NCI-H748 treated with DMSO at 0.1 percent for 48 hours (cell line): ENCODE measurements around the gene SGK1.

Source experiments
- DNase-seq: peaks from one replicate; lab custom pipeline; 2025; lab: John Stamatoyannopoulos, UW

The SGK1 gene

DNA sequence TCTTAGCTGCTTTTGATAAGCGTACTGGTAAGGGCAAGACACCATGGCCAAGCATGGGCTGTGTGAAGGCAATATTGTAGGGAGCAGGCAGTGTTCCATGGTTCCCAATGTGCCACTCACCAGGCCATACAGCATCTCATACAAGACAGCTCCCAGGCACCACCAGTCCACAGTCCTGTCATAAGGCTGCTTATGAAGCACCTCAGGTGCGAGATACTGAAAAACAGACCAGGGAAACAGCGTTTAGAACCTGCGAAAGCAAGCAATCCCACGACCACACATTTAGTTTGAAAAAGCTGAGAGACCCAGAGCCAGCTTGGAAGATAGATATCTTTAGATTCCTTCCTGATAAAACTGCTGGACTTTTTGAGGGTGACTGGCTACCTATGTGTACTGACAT, 146.4 kb downstream of the SGK1 start:
- DNase-seq: no peak

- DNase-seq: no peak
Measured at GRCh38 chr6:134170844-134171243, 147.1 kb downstream of the SGK1 start.

GRCh38 chr6:134169871-134170486, 147.9 kb downstream of the SGK1 start:
- DNase-seq: no peak

GRCh38 chr6:134168590-134169208, 149.2 kb downstream of the SGK1 start:
- no peak for DNase-seq

- no peak for DNase-seq
Measured at GRCh38 chr6:134166511-134167261, 151.2 kb downstream of the SGK1 start.

DNA sequence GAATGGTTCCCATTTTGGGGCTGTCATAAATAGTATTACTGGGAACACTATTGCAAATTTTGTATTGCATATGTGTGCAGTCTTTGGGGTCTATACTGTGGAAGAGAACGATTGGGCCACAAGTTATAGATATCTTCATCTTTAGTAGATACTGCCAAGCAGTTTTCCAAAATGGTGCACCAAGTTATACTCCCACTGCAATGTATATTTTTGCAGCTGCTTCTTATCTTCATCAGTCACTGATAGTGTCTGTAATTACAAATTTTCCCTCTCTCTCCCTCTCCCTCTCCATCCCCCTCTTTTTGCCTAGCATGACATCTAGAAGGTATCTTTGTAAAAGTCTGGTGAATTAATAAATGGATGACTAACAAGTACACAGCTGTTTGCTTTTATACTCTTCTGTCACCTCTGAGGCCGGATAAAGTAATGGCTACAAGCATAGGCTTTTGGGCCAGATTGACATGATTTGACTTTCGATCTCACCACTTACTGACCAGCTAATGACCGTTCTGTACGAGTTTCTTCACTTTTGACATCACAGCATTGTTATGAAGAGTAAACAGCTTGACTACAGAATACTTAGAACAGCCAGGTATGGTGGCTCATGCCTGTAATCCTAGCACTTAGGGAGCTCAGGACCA, 152.2 kb downstream of the SGK1 start:
- no peak for DNase-seq

GRCh38 chr6:134164300-134164699, 153.6 kb downstream of the SGK1 start:
- no peak for DNase-seq

DNA sequence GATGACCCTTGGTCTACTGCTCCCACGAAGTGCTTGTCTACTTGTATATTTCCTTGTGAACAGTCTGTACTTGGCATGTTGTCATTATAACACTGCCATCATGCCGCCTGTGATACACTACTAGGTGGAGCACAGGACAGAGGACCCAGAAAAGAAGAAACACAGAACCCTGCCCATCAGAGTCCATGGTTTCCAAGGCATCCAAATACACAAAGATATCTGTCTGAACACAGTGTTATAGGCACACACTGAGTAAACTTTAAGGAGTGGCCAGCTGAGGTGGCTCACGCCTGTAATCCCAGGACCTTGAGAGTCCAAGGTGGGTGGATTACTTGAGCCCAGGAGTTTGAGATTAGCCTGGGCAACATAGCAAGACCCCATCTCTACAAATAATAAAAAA, 155.0 kb downstream of the SGK1 start:
- no peak for DNase-seq

- no peak for DNase-seq
Measured at GRCh38 chr6:134161041-134161440, 156.9 kb downstream of the SGK1 start.

- DNase-seq: no peak
Measured at GRCh38 chr6:134152767-134153485, 165.0 kb downstream of the SGK1 start.

- DNase-seq: no peak
Measured at GRCh38 chr6:134148566-134148965, 169.3 kb downstream of the SGK1 start.

- DNase-seq: no peak
Measured at GRCh38 chr6:134147034-134147533, 170.8 kb downstream of the SGK1 start.

DNA sequence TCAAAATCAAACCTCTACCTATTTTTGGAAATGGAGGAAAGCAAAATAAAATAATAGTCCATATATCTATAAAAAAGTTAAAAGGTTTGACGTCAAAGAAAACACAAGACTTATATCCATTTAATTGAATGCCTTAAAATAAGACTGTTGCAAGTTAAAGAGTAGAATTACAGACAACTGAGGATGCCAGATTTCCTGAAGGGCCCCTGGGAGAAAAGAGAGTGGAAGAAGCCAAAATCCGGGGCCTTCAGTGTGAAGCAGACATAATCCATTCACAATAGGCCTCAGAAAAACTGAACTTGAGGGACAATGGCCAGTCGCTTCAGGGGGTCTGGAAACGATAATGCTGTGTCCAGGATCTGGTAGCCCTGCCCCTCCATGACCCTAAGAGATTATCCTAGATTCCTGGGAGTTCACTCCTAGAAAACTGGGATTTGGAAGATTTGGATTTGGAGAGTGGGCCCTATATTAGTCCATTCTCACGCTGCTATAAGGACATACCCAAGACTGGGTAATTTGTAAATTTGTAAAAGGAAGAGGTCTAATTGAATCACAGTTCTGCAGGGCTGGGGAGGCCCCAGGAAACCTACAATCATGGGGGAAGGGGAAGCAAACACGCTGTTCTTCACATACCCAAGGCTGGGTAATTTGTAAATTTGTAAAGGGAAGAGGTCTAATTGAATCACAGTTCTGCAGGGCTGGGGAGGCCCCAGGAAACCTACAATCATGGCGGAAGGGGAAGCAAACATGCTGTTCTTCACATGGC, 171.5 kb downstream of the SGK1 start:
- DNase-seq: no peak

- peak; percentile 11 for DNase-seq
Measured at GRCh38 chr6:134145786-134146185, 172.1 kb downstream of the SGK1 start.

DNA sequence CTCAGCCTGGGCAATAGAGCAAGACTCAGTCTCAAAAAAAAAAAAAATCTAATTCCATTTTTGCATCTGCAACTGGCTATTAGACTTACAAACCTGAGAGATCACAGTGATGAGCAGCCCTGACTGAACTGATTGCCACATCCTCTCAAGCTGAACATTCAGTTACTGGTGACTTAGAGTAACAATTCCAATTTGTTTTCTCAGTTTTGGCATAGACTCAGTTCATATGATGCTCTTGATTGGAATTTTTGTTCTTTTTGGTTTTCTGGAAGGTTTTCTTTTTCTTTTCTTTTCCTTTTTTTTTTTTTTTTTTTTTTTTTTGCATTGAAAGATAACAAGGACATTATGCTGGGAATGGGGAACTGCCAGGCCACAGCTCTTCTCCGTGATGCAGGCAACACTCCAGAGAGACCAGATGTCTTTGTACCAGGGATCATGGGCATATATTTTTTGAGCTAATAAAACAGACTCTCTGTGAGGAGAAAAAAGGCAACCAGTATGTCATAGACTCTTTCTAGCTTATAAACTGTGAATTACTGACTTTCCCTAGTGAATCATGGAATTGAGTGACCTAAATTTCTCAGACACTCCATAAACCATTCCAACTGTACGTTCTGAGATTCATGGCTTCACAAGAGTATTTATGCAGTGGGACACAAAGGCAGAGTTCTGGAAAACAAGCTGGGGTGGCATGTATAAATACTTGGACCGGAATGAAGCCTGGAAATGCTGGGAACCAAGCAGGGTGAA, 179.5 kb downstream of the SGK1 start:
- no peak for DNase-seq

- no peak for DNase-seq
Measured at GRCh38 chr6:134134654-134135053, 183.3 kb downstream of the SGK1 start.

- DNase-seq: no peak
Measured at GRCh38 chr6:134132494-134133141, 185.3 kb downstream of the SGK1 start.

GRCh38 chr6:134131530-134132139, 186.3 kb downstream of the SGK1 start:
- DNase-seq: no peak

- no peak for DNase-seq
Measured at GRCh38 chr6:134128146-134128545, 189.8 kb downstream of the SGK1 start.
